IMR-90 (cell line): ENCODE measurements around the gene KRIT1. TPM values are rescaled to one million over a fixed set of nuclear protein-coding genes. Genes with fewer than 3 reads are reported as not detected.

Experiments
- ATAC-seq: fragments of 200-7000 bp; cut with Tn5 transposase; 2 replicates; pipeline ENCODE4 v1.9.1; 2020; ENCODE audit warnings: low read depth, mild to moderate bottlenecking, moderate library complexity
- BruUV-seq: library from RNA; stranded (reverse); fragments of 400-500 nt; replicated peaks from 2 replicates; lab custom pipeline; 2021; lab: Mats Ljungman, UMichigan
- CTCF ChIA-PET: fragments of 300-600 bp; formaldehyde crosslinking; extraction: SDS; loops from one replicate; lab custom pipeline; 2021; ENCODE audit warnings: antibody characterized with exemption; lab: Yijun Ruan, JAX
- POLR2A ChIA-PET: fragments of 300-600 bp; sonication (Branson Sonifier 250); formaldehyde crosslinking; loops from one replicate; lab custom pipeline; 2022; ENCODE audit warnings: antibody characterized with exemption; ENCODE audit not compliant: unreplicated experiment; lab: Charles Lee
- DNase-seq: peaks from one replicate; pipeline ENCODE4 v3.0.0; 2013
- H2AFZ ChIP-seq: replicated peaks from 2 replicates; pipeline ENCODE3; 2013; ENCODE audit warnings: low read length, mild to moderate bottlenecking; ENCODE audit not compliant: poor library complexity
- H2AK5ac ChIP-seq: 2 replicates; pipeline ENCODE4 v1.6.1; 2013; ENCODE audit warnings: low read depth, low read length, inconsistent platforms
- H2AK9ac ChIP-seq: replicated peaks from 2 replicates; pipeline ENCODE3; 2013; ENCODE audit warnings: mild to moderate bottlenecking, low read depth, low read length, moderate library complexity; ENCODE audit not compliant: poor library complexity
- H2BK120ac ChIP-seq: 2 replicates; pipeline ENCODE4 v1.6.1; 2013; ENCODE audit warnings: low read depth, low read length, inconsistent platforms
- H2BK15ac ChIP-seq: 3 replicates; pipeline ENCODE4 v1.6.1; 2013; ENCODE audit warnings: low read depth, low read length, inconsistent platforms
- H2BK20ac ChIP-seq: 2 replicates; pipeline ENCODE4 v1.6.1; 2013; ENCODE audit warnings: low read depth, mild to moderate bottlenecking, inconsistent platforms, low read length, moderate library complexity
- H2BK5ac ChIP-seq: 2 replicates; pipeline ENCODE4 v1.6.1; 2013; ENCODE audit warnings: mild to moderate bottlenecking, low read depth, low read length, inconsistent platforms; ENCODE audit not compliant: poor library complexity, severe bottlenecking
- H3K14ac ChIP-seq: replicated peaks from 2 replicates; pipeline ENCODE4 v1.6.1; 2013; ENCODE audit warnings: low read depth, low read length, inconsistent platforms
- H3K18ac ChIP-seq: 2 replicates; pipeline ENCODE4 v1.6.1; 2013; ENCODE audit warnings: low read depth, low read length, control low read depth
- H3K23ac ChIP-seq: 2 replicates; pipeline ENCODE4 v1.6.1; 2013; ENCODE audit warnings: low read depth, low read length, inconsistent platforms
- H3K27ac ChIP-seq: 2 replicates; pipeline ENCODE4 v1.5.1; 2013; ENCODE audit warnings: mild to moderate bottlenecking, control low read depth, low read length; ENCODE audit not compliant: insufficient read depth
- H3K27me3 ChIP-seq: 2 replicates; pipeline ENCODE4 v1.6.1; 2013; ENCODE audit warnings: low read length; ENCODE audit not compliant: control insufficient read depth, insufficient read depth
- H3K36me3 ChIP-seq: 2 replicates; pipeline ENCODE4 v1.6.1; 2013; ENCODE audit warnings: low read length, mixed read lengths; ENCODE audit not compliant: control insufficient read depth, insufficient read depth
- H3K4ac ChIP-seq: 2 replicates; pipeline ENCODE4 v1.6.1; 2013; ENCODE audit warnings: low read depth, low read length, inconsistent platforms
- H3K4me1 ChIP-seq: 2 replicates; pipeline ENCODE4 v1.6.1; 2013; ENCODE audit warnings: low read length, mixed read lengths; ENCODE audit not compliant: control insufficient read depth, insufficient read depth
- H3K4me2 ChIP-seq: 2 replicates; pipeline ENCODE4 v1.6.1; 2013; ENCODE audit warnings: low read depth, mild to moderate bottlenecking, control low read depth, low read length, moderate library complexity
- H3K4me3 ChIP-seq: 2 replicates; pipeline ENCODE4 v1.5.1; 2013; ENCODE audit warnings: low read depth, mild to moderate bottlenecking, control low read depth, low read length, moderate library complexity; ENCODE audit not compliant: insufficient read depth
- H3K56ac ChIP-seq: 2 replicates; pipeline ENCODE4 v1.6.1; 2013; ENCODE audit warnings: low read length, inconsistent platforms; ENCODE audit not compliant: insufficient read depth; ENCODE audit errors: extremely low read depth
- H3K79me1 ChIP-seq, 2 experiments: 2 replicates each; pipeline ENCODE4 v1.6.1; 2013; ENCODE audit warnings: low read length in 2 of 2, inconsistent platforms in 1 of 2, low read depth in 1 of 2
- H3K9ac ChIP-seq: 2 replicates; pipeline ENCODE4 v1.6.1; 2013; ENCODE audit warnings: low read depth, low read length, control low read depth
- H3K9me1 ChIP-seq: 2 replicates; pipeline ENCODE4 v1.6.1; 2013; ENCODE audit warnings: low read length, inconsistent platforms; ENCODE audit not compliant: insufficient read depth
- H3K9me3 ChIP-seq: 2 replicates; pipeline ENCODE4 v1.6.1; 2013; ENCODE audit warnings: low read length; ENCODE audit not compliant: control insufficient read depth, insufficient read depth
- H4K20me1 ChIP-seq: 2 replicates; pipeline ENCODE4 v1.6.1; 2013; ENCODE audit warnings: low read length, inconsistent platforms; ENCODE audit not compliant: insufficient read depth
- H4K5ac ChIP-seq: 2 replicates; pipeline ENCODE4 v1.6.1; 2013; ENCODE audit warnings: mild to moderate bottlenecking, low read depth, low read length, control low read depth
- H4K8ac ChIP-seq, 2 experiments: 2 replicates each; pipeline ENCODE4 v1.6.1; 2013; ENCODE audit warnings: low read depth in 2 of 2, low read length in 2 of 2, control low read depth in 1 of 2, inconsistent platforms in 1 of 2
- H4K91ac ChIP-seq: 2 replicates; pipeline ENCODE4 v1.6.1; 2013; ENCODE audit warnings: low read depth, low read length, inconsistent platforms; ENCODE audit not compliant: insufficient read depth
- BHLHE40 ChIP-seq: fragments of 150-350 bp; IDR thresholded peaks from 2 replicates; pipeline ENCODE4 v1.6.1; 2016; ENCODE audit warnings: mild to moderate bottlenecking, low read depth, low read length
- MAZ ChIP-seq: IDR thresholded peaks from 2 replicates; pipeline ENCODE4 v1.6.1; 2012; ENCODE audit warnings: low read depth, mild to moderate bottlenecking, low read length, improper control_type of control experiment, moderate library complexity, borderline replicate concordance
- MXI1 ChIP-seq: IDR thresholded peaks from 2 replicates; pipeline ENCODE4 v1.6.1; 2012; ENCODE audit warnings: low read depth, mild to moderate bottlenecking, low read length, moderate library complexity, borderline replicate concordance
- POLR2A ChIP-seq: IDR thresholded peaks from 2 replicates; pipeline ENCODE4 v1.6.1; 2012; ENCODE audit warnings: mild to moderate bottlenecking, low read depth, low read length
- RAD21 ChIP-seq: IDR thresholded peaks from 2 replicates; pipeline ENCODE4 v1.6.1; 2012; ENCODE audit warnings: low read length, improper control_type of control experiment
- RCOR1 ChIP-seq: IDR thresholded peaks from 2 replicates; pipeline ENCODE4 v1.6.1; 2012; ENCODE audit warnings: mild to moderate bottlenecking, low read length, improper control_type of control experiment; ENCODE audit not compliant: insufficient replicate concordance
- RFX5 ChIP-seq: IDR thresholded peaks from 2 replicates; pipeline ENCODE4 v1.8.0; 2012; ENCODE audit warnings: low read depth, mild to moderate bottlenecking, low read length, moderate library complexity
- SMC3 ChIP-seq: fragments of 150-350 bp; IDR thresholded peaks from 2 replicates; pipeline ENCODE4 v1.6.1; 2016; ENCODE audit warnings: low read depth, mild to moderate bottlenecking, antibody characterized with exemption, low read length, moderate library complexity
- WGBS, 2 experiments: methylation state at CpG; one replicate each; pipeline versions ENCODE4 v1.1.5 to v1.1.7; 2013; ENCODE audit warnings: missing lambda C conversion rate in 2 of 2; ENCODE audit not compliant: insufficient read length in 1 of 2; ENCODE audit errors: extremely low coverage in 2 of 2; 5-methylcytosine and 5-hydroxymethylcytosine counted together
- dilution Hi-C: fragments of 300-500 bp; cut with HindIII; formaldehyde crosslinking; loops from one replicate; pipeline ENCODE4 v1.14.3; 2018; ENCODE audit warnings: low sequenced_read_pairs; ENCODE audit not compliant: unreplicated experiment
- in situ Hi-C: fragments of 300-500 bp; cut with MboI; formaldehyde crosslinking; loops from 3 replicates; pipeline ENCODE4 v1.14.3; 2019; ENCODE audit warnings: low sequenced_read_pairs, inconsistent platforms, mixed read lengths
- intact Hi-C: fragments of 100-400 bp; cut with micrococcal nuclease; formaldehyde crosslinking; loops from 2 replicates; pipeline ENCODE4 v1.10.0; 2022
- polyA plus RNA-seq, 3 experiments: library from polyadenylated mRNA; depleted of rRNA; stranded (reverse); fragments of >200 nt; gene quantifications; 2 replicates each; pipeline ENCODE4 v1.2.3, GENCODE V29; 2012; ENCODE audit warnings: low replicate concordance in 1 of 3
- total RNA-seq: library from RNA; depleted of rRNA; stranded (reverse); fragments of >200 nt; gene quantifications from 2 replicates; pipeline ENCODE4 v1.2.3, GENCODE V29; 2012
- TF ChIP-seq, protein P1 (sequence below): fragments of 150-350 bp; IDR thresholded peaks from 2 replicates; pipeline ENCODE4 v1.6.1; 2016; ENCODE audit warnings: low read depth, mild to moderate bottlenecking, low read length, moderate library complexity, borderline replicate concordance
- TF ChIP-seq, protein P2 (sequence below): conservative IDR thresholded peaks from 2 replicates; pipeline ENCODE4 v1.5.1; 2012; ENCODE audit warnings: mild to moderate bottlenecking, low read depth, low read length, improper control_type of control experiment
- TF ChIP-seq, protein P3 (sequence below): fragments of 150-350 bp; IDR thresholded peaks from 2 replicates; pipeline ENCODE4 v1.6.1; 2017; ENCODE audit warnings: mild to moderate bottlenecking, antibody characterized with exemption, low read length, low read depth

Gene KRIT1
- total and polyA plus RNA-seq, 2 of the 4 experiments (the other 2 are of a cell fraction) = 22.9 to 38.2 TPM

DNA sequence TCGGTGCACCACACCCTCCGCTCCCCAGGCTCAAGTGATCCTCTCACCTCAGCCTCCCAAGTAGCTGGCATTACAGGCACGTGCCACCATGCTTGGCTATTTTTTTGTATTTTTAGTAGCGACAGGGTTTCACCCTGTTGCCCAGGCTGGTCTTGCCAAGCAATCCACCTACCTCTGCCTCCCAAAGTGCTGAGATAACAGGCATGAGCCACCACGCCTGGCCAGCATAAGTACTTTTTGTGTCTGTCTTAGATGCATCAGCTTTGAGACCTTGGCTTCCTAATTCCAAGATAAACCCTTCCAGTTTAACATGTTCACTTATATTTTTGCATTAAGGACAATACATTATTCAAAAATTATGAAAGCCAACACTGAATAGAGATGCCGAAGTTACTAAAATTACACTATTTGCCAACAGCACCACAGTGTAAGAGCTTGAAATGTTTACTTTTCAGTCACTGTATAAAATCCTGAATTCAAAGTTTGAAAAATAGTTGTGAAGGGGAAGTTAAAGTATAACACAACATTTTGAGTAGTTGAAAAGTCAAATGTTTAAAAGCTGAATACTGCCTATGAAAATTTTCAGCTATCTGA lies 36.6 kb upstream of the KRIT1 start:
- Histone ChIP-seq H3K14ac (no peak overlapping the region), H4K5ac (no peak overlapping the region), H3K56ac (no peak overlapping the region), H4K91ac (no peak overlapping the region), H2BK15ac (no peak overlapping the region), H2BK120ac (no peak overlapping the region), H4K20me1 (peaks cover 15% of the 10 kb centered on the region; the same call in 1 of the 2 replicates), H4K8ac (no peak overlapping the region), H3K18ac (no peak overlapping the region), H3K4me3 (no peak overlapping the region), H3K9ac (no peak overlapping the region), H3K27me3 (no peaks in the 10 kb centered on the region), H3K23ac (no peak overlapping the region), H2BK20ac (no peak overlapping the region), H2AFZ (no peak overlapping the region), H2AK5ac (no peak overlapping the region), H3K27ac (no peak overlapping the region), H3K9me3 (no peaks in the 10 kb centered on the region), H3K4ac (no peak overlapping the region), H2AK9ac (no peak overlapping the region), H3K4me1 (peaks cover 2% of the 10 kb centered on the region; the same call in 1 of the 2 replicates), H3K4me2 (no peak overlapping the region), H3K36me3 (no peaks in the 10 kb centered on the region), H3K9me1 (no peaks in the 10 kb centered on the region), H3K79me1 (peaks cover 28 to 42% of the 10 kb centered on the region in 2 experiments), H2BK5ac (no peak overlapping the region)
- no TSS peak for BruUV-seq
- dilution Hi-C loops (no loop called here), in situ Hi-C loops (no loop called here), intact Hi-C loops (no loop called here)
- DNase-seq (no peak), ATAC-seq (no peak)
- ChIA-PET POLR2A (no interaction called here), CTCF (no interaction called here)
- WGBS, 2 experiments = no CpG with 5 or more reads among the region's 6 CpGs
- TF ChIP-seq, protein P1, sequence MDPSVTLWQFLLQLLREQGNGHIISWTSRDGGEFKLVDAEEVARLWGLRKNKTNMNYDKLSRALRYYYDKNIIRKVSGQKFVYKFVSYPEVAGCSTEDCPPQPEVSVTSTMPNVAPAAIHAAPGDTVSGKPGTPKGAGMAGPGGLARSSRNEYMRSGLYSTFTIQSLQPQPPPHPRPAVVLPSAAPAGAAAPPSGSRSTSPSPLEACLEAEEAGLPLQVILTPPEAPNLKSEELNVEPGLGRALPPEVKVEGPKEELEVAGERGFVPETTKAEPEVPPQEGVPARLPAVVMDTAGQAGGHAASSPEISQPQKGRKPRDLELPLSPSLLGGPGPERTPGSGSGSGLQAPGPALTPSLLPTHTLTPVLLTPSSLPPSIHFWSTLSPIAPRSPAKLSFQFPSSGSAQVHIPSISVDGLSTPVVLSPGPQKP = no peak
- TF ChIP-seq RCOR1 (no peak), RAD21 (no peak), RFX5 (no peak), SMC3 (no peak), POLR2A (no peak), BHLHE40 (no peak), MXI1 (no peak), MAZ (no peak)
- TF ChIP-seq, protein P2, sequence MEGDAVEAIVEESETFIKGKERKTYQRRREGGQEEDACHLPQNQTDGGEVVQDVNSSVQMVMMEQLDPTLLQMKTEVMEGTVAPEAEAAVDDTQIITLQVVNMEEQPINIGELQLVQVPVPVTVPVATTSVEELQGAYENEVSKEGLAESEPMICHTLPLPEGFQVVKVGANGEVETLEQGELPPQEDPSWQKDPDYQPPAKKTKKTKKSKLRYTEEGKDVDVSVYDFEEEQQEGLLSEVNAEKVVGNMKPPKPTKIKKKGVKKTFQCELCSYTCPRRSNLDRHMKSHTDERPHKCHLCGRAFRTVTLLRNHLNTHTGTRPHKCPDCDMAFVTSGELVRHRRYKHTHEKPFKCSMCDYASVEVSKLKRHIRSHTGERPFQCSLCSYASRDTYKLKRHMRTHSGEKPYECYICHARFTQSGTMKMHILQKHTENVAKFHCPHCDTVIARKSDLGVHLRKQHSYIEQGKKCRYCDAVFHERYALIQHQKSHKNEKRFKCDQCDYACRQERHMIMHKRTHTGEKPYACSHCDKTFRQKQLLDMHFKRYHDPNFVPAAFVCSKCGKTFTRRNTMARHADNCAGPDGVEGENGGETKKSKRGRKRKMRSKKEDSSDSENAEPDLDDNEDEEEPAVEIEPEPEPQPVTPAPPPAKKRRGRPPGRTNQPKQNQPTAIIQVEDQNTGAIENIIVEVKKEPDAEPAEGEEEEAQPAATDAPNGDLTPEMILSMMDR = no peak
- TF ChIP-seq, protein P3, sequence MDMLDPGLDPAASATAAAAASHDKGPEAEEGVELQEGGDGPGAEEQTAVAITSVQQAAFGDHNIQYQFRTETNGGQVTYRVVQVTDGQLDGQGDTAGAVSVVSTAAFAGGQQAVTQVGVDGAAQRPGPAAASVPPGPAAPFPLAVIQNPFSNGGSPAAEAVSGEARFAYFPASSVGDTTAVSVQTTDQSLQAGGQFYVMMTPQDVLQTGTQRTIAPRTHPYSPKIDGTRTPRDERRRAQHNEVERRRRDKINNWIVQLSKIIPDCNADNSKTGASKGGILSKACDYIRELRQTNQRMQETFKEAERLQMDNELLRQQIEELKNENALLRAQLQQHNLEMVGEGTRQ = no peak
